ENCODE data around the gene DCDC2. TPM values are rescaled to one million over a fixed set of nuclear protein-coding genes. Genes with fewer than 3 reads are reported as not detected.

The DCDC2 gene
- total RNA-seq, 6 experiments from 2014 or later = not detected

- Mint-ChIP-seq H3K36me3 (ENCODE audit: low read depth) (no peaks in the 10 kb centered on the region), H3K9me3 (peaks cover 4% of the 10 kb centered on the region; the same call in 1 of the 2 replicates), H3K27me3 (ENCODE audit: insufficient read depth) (peaks cover 5% of the 10 kb centered on the region), H3K4me1 (ENCODE audit: low read depth) (no peaks in the 10 kb centered on the region), H3K27ac (no peak overlapping the region), H3K4me3 (no peak overlapping the region)
- no peak for DNase-seq
- TF ChIP-seq CTCF (IDR thresholded peaks at IDR 0.05) = no peak
Observed at GRCh38 chr6:24352434-24352833, 5.4 kb downstream of the DCDC2 start.

GRCh38 chr6:24344976-24345375, 12.9 kb downstream of the DCDC2 start:
- no peaks in the 10 kb centered on the region for H3K36me3 Mint-ChIP-seq (ENCODE audit: low read depth)
- no peak for TF ChIP-seq CTCF (IDR thresholded peaks at IDR 0.05)

GRCh38 chr6:24340998-24341938, 16.6 kb downstream of the DCDC2 start:
- no peaks in the 10 kb centered on the region; the same call in 1 of the 2 replicates for H3K27me3 Mint-ChIP-seq (ENCODE audit: insufficient read depth)
- H3K27ac Mint-ChIP-seq = no peak overlapping the region
- DNase-seq = no peak

More at GRCh38 chr6:24344976-24345375, 12.9 kb downstream of the DCDC2 start:
- H3K9me3 Mint-ChIP-seq = no peaks in the 10 kb centered on the region; the same call in 1 of the 2 replicates
- no peaks in the 10 kb centered on the region for H3K4me1 Mint-ChIP-seq (ENCODE audit: low read depth)
- H3K4me3 Mint-ChIP-seq = no peak overlapping the region
- no peaks in the 10 kb centered on the region; the same call in 1 of the 2 replicates for H3K27me3 Mint-ChIP-seq (ENCODE audit: insufficient read depth)
- no peak overlapping the region for H3K27ac Mint-ChIP-seq
- DNase-seq = no peak

GRCh38 chr6:24339932-24340331, 17.9 kb downstream of the DCDC2 start:
- Mint-ChIP-seq H3K9me3 (peaks cover 24% of the 10 kb centered on the region), H3K27ac (no peak overlapping the region), H3K27me3 (ENCODE audit: insufficient read depth) (no peaks in the 10 kb centered on the region; the same call in 1 of the 2 replicates), H3K4me3 (no peak overlapping the region), H3K4me1 (ENCODE audit: low read depth) (no peaks in the 10 kb centered on the region), H3K36me3 (ENCODE audit: low read depth) (no peaks in the 10 kb centered on the region)
- no peak for DNase-seq
- no peak for TF ChIP-seq CTCF (IDR thresholded peaks at IDR 0.05)

More at GRCh38 chr6:24340998-24341938, 16.6 kb downstream of the DCDC2 start:
- Mint-ChIP-seq H3K4me3 (no peak overlapping the region), H3K4me1 (ENCODE audit: low read depth) (no peaks in the 10 kb centered on the region), H3K9me3 (peaks cover 18% of the 10 kb centered on the region), H3K36me3 (ENCODE audit: low read depth) (no peaks in the 10 kb centered on the region)
- no peak for TF ChIP-seq CTCF (IDR thresholded peaks at IDR 0.05)

- peaks cover 20% of the 10 kb centered on the region for H3K9me3 Mint-ChIP-seq
- no peaks in the 10 kb centered on the region for H3K27me3 Mint-ChIP-seq (ENCODE audit: insufficient read depth)
- H3K4me3 Mint-ChIP-seq = no peak overlapping the region
- no peak for TF ChIP-seq CTCF (IDR thresholded peaks at IDR 0.05)
- no peak for DNase-seq
- H3K4me1 Mint-ChIP-seq (ENCODE audit: low read depth) = no peaks in the 10 kb centered on the region
- no peaks in the 10 kb centered on the region for H3K36me3 Mint-ChIP-seq (ENCODE audit: low read depth)
- H3K27ac Mint-ChIP-seq = no peak overlapping the region
Observed at GRCh38 chr6:24334285-24334684, 23.6 kb downstream of the DCDC2 start.

All from HFFc6 (cell line).